ENCODE measurements around the gene MYLK2.

The MYLK2 gene

GRCh38 chr20:31819083-31819784, at the start of gene MYLK2:
MYLK2 (plus strand) TSS chr20:31819356; CDS start chr20:31819581, 225 bp downstream.
- Mint-ChIP-seq H3K4me3 (no peak within 1 kb of the TSS), H3K36me3 (no peaks in the 10 kb centered on the region), H3K9me3 (ENCODE audit: low read depth) (no peaks in the 10 kb centered on the region), H3K27me3 (no peaks in the 10 kb centered on the region), H3K27ac (no peak within 1 kb of the TSS), H3K4me1 (ENCODE audit: low read depth) (no peaks in the 10 kb centered on the region)

- Mint-ChIP-seq H3K4me1 (ENCODE audit: low read depth) (no peaks in the 10 kb centered on the region), H3K9me3 (ENCODE audit: low read depth) (no peaks in the 10 kb centered on the region), H3K36me3 (no peaks in the 10 kb centered on the region), H3K27me3 (no peaks in the 10 kb centered on the region), H3K27ac (no peak overlapping the region), H3K4me3 (no peak overlapping the region)
Measured at GRCh38 chr20:31769681-31770080, 49.5 kb upstream of the MYLK2 start.

GRCh38 chr20:31770243-31770642, 48.9 kb upstream of the MYLK2 start:
- Mint-ChIP-seq H3K4me1 (ENCODE audit: low read depth) (no peaks in the 10 kb centered on the region), H3K27me3 (no peaks in the 10 kb centered on the region), H3K9me3 (ENCODE audit: low read depth) (no peaks in the 10 kb centered on the region), H3K4me3 (no peak overlapping the region), H3K27ac (no peak overlapping the region), H3K36me3 (no peaks in the 10 kb centered on the region)

GRCh38 chr20:31774408-31774807, 44.7 kb upstream of the MYLK2 start:
- Mint-ChIP-seq H3K36me3 (peaks cover 4% of the 10 kb centered on the region), H3K9me3 (ENCODE audit: low read depth) (no peaks in the 10 kb centered on the region), H3K27me3 (no peaks in the 10 kb centered on the region), H3K27ac (no peak overlapping the region), H3K4me1 (ENCODE audit: low read depth) (no peaks in the 10 kb centered on the region), H3K4me3 (no peak overlapping the region)

GRCh38 chr20:31780839-31781238, 38.3 kb upstream of the MYLK2 start:
- no peaks in the 10 kb centered on the region for H3K27me3 Mint-ChIP-seq
- H3K36me3 Mint-ChIP-seq: peaks cover 11% of the 10 kb centered on the region
- H3K9me3 Mint-ChIP-seq (ENCODE audit: low read depth): no peaks in the 10 kb centered on the region
- H3K27ac Mint-ChIP-seq: no peak overlapping the region
- no peaks in the 10 kb centered on the region for H3K4me1 Mint-ChIP-seq (ENCODE audit: low read depth)
- no peak overlapping the region for H3K4me3 Mint-ChIP-seq

GRCh38 chr20:31781945-31782344, 37.2 kb upstream of the MYLK2 start:
- H3K9me3 Mint-ChIP-seq (ENCODE audit: low read depth): no peaks in the 10 kb centered on the region
- H3K36me3 Mint-ChIP-seq: peaks cover 11% of the 10 kb centered on the region
- H3K27me3 Mint-ChIP-seq: no peaks in the 10 kb centered on the region
- no peaks in the 10 kb centered on the region for H3K4me1 Mint-ChIP-seq (ENCODE audit: low read depth)
- no peak overlapping the region for H3K27ac Mint-ChIP-seq
- no peak overlapping the region for H3K4me3 Mint-ChIP-seq

GRCh38 chr20:31784354-31785044, 34.7 kb upstream of the MYLK2 start:
- Mint-ChIP-seq H3K27me3 (no peaks in the 10 kb centered on the region), H3K4me3 (no peak overlapping the region), H3K36me3 (peaks cover 7% of the 10 kb centered on the region), H3K9me3 (ENCODE audit: low read depth) (no peaks in the 10 kb centered on the region), H3K27ac (no peak overlapping the region), H3K4me1 (ENCODE audit: low read depth) (no peaks in the 10 kb centered on the region)

GRCh38 chr20:31785089-31785488, 34.1 kb upstream of the MYLK2 start:
- H3K36me3 Mint-ChIP-seq: peaks cover 7% of the 10 kb centered on the region
- no peaks in the 10 kb centered on the region for H3K9me3 Mint-ChIP-seq (ENCODE audit: low read depth)
- H3K27me3 Mint-ChIP-seq: no peaks in the 10 kb centered on the region
- no peaks in the 10 kb centered on the region for H3K4me1 Mint-ChIP-seq (ENCODE audit: low read depth)
- no peak overlapping the region for H3K4me3 Mint-ChIP-seq
- no peak overlapping the region for H3K27ac Mint-ChIP-seq

GRCh38 chr20:31788578-31788977, 30.6 kb upstream of the MYLK2 start:
- Mint-ChIP-seq H3K4me1 (ENCODE audit: low read depth) (no peaks in the 10 kb centered on the region), H3K9me3 (ENCODE audit: low read depth) (no peaks in the 10 kb centered on the region), H3K36me3 (peaks cover 7% of the 10 kb centered on the region), H3K27ac (no peak overlapping the region), H3K27me3 (no peaks in the 10 kb centered on the region), H3K4me3 (no peak overlapping the region)

GRCh38 chr20:31790401-31790800, 28.8 kb upstream of the MYLK2 start:
- no peaks in the 10 kb centered on the region for H3K4me1 Mint-ChIP-seq (ENCODE audit: low read depth)
- no peak overlapping the region for H3K4me3 Mint-ChIP-seq
- H3K27me3 Mint-ChIP-seq: no peaks in the 10 kb centered on the region
- H3K9me3 Mint-ChIP-seq (ENCODE audit: low read depth): no peaks in the 10 kb centered on the region
- no peaks in the 10 kb centered on the region for H3K36me3 Mint-ChIP-seq
- no peak overlapping the region for H3K27ac Mint-ChIP-seq

- Mint-ChIP-seq H3K27me3 (no peaks in the 10 kb centered on the region), H3K9me3 (ENCODE audit: low read depth) (no peaks in the 10 kb centered on the region), H3K4me3 (no peak overlapping the region), H3K36me3 (no peaks in the 10 kb centered on the region), H3K27ac (no peak overlapping the region), H3K4me1 (ENCODE audit: low read depth) (no peaks in the 10 kb centered on the region)
Measured at GRCh38 chr20:31797364-31797763, 21.8 kb upstream of the MYLK2 start.

GRCh38 chr20:31801508-31801907, 17.6 kb upstream of the MYLK2 start:
- Mint-ChIP-seq H3K36me3 (no peaks in the 10 kb centered on the region), H3K27me3 (no peaks in the 10 kb centered on the region), H3K4me3 (no peak overlapping the region), H3K9me3 (ENCODE audit: low read depth) (no peaks in the 10 kb centered on the region), H3K27ac (no peak overlapping the region), H3K4me1 (ENCODE audit: low read depth) (peaks cover 13% of the 10 kb centered on the region)

- no peaks in the 10 kb centered on the region for H3K27me3 Mint-ChIP-seq
- no peaks in the 10 kb centered on the region for H3K9me3 Mint-ChIP-seq (ENCODE audit: low read depth)
- peak overlapping the region; percentile 17 for H3K4me3 Mint-ChIP-seq
- peaks cover 13% of the 10 kb centered on the region for H3K4me1 Mint-ChIP-seq (ENCODE audit: low read depth)
- H3K36me3 Mint-ChIP-seq: no peaks in the 10 kb centered on the region
- no peak overlapping the region for H3K27ac Mint-ChIP-seq
Measured at GRCh38 chr20:31803552-31804291, 15.4 kb upstream of the MYLK2 start.

- no peaks in the 10 kb centered on the region for H3K9me3 Mint-ChIP-seq (ENCODE audit: low read depth)
- H3K27me3 Mint-ChIP-seq: no peaks in the 10 kb centered on the region
- H3K36me3 Mint-ChIP-seq: no peaks in the 10 kb centered on the region
- H3K4me1 Mint-ChIP-seq (ENCODE audit: low read depth): peaks cover 13% of the 10 kb centered on the region
- H3K27ac Mint-ChIP-seq: no peak overlapping the region
- no peak overlapping the region for H3K4me3 Mint-ChIP-seq
Measured at GRCh38 chr20:31806564-31807355, 12.4 kb upstream of the MYLK2 start.

- no peaks in the 10 kb centered on the region for H3K9me3 Mint-ChIP-seq (ENCODE audit: low read depth)
- no peaks in the 10 kb centered on the region for H3K27me3 Mint-ChIP-seq
- H3K4me3 Mint-ChIP-seq: no peak overlapping the region
- H3K4me1 Mint-ChIP-seq (ENCODE audit: low read depth): peaks cover 10% of the 10 kb centered on the region
- H3K36me3 Mint-ChIP-seq: no peaks in the 10 kb centered on the region
- no peak overlapping the region for H3K27ac Mint-ChIP-seq
Measured at GRCh38 chr20:31808481-31808880, 10.7 kb upstream of the MYLK2 start.

Data from activated naive CD8-positive, alpha-beta T cell (primary cell).